Brain microvascular endothelial cell (primary cell): ENCODE data around the gene GRM5.

Experiments
- DNase-seq: peaks from one replicate; pipeline ENCODE4 v3.0.0-alpha.2; 2020
- H3K27ac ChIP-seq: fragments of 250-450 bp; sonication (Bioruptor Pico); 2 replicates; pipeline ENCODE4 v1.5.1; 2020; ENCODE audit warnings: mild to moderate bottlenecking, moderate library complexity
- H3K27me3 ChIP-seq: fragments of 250-450 bp; sonication (Bioruptor Pico); replicated peaks from 2 replicates; pipeline ENCODE4 v1.5.1; 2020; ENCODE audit warnings: mild to moderate bottlenecking
- H3K36me3 ChIP-seq: fragments of 250-450 bp; sonication (Bioruptor Pico); replicated peaks from 2 replicates; pipeline ENCODE4 v1.5.1; 2020; ENCODE audit warnings: mild to moderate bottlenecking
- H3K4me3 ChIP-seq: 2 replicates; pipeline ENCODE4 v1.5.1; 2011; ENCODE audit warnings: low read depth, mild to moderate bottlenecking, control low read depth, low read length, moderate library complexity
- CTCF ChIP-seq: IDR thresholded peaks from 2 replicates; pipeline ENCODE4 v1.5.1; 2011; ENCODE audit warnings: low read depth, mild to moderate bottlenecking, moderate library complexity, low read length, control low read depth, inconsistent platforms; ENCODE audit errors: missing control alignments
- in situ Hi-C: cut with HindIII; loops from 2 replicates; pipeline ENCODE4 v1.10.0; 2017; ENCODE audit warnings: low sequenced_read_pairs, low pct_ligation_motif_present

The GRM5 gene

DNA sequence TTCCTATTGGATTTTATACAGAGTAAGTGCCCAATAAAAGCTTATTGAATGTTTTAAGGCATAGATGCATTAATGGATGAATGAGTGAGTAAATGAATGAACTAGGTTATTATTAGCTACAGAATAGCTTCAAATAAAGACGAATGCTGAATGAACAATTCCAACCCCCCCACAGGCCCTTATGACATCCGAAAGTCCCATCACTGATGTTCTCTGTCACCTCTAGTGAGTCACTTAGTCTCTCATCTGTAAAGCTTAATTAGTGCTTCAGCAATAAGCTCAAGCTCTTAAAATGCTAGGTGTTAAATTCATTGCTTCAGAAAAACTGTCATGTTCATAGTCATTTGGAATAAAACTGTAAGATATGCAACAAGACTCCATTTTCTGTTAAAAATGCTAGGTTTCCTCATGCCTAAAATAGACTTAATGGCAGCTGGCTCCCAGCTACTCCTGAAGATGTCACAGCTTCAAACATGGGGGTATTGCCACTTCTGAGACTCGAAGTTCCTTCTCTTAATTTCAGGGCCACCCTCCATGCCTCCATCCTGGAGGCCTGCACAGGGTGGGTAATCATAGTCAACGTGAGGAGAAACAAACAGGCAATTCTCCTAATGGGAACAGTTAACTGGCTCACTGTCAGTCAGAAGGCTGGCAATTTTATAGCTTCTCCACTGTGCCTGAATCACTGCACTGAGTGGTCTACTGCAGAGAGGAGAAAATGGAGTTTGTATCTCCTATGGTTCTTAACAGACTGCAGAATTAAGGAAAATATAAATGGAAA is 373.3 kb downstream of the GRM5 start:
- no peak overlapping the region for H3K27ac ChIP-seq
- no peak for TF ChIP-seq CTCF
- DNase-seq, result no peak
- in situ Hi-C loops, result no loop called here
- no peaks in the 10 kb centered on the region for H3K36me3 ChIP-seq
- H3K4me3 ChIP-seq, result no peak overlapping the region
- H3K27me3 ChIP-seq, result no peaks in the 10 kb centered on the region

DNA sequence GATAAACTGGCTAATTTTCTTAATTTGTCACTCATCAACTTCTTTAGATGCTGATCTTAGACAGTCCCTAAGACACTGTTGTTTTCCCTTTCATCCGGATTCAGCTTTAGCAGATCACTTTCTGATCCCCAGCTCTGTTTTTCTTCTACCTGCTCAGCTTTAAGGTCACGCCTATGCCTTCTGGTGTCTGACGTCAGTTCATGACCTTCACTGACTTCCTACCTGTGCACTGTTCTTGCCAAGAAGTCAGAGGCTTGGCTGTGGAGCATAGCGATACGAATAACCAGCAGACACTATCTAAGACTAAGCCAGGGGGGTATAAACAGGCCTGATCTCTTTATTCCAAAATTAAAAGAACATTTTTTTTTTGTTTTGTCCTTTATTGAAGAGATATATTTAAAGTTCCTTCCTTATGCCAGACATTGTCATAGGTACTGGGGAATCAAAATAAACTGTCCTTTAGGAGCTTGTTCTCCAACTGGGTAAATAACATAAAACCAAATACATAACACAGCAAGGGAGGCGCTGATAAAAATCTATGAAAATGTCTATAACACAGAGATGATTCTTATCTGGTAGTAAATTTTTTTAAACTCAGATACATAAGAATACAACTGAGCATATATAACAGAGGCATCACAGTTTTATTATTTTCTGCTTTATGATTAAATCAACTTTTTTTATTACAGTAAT is 376.1 kb downstream of the GRM5 start:
- Histone ChIP-seq H3K27me3 (no peaks in the 10 kb centered on the region), H3K27ac (no peak overlapping the region), H3K36me3 (no peaks in the 10 kb centered on the region), H3K4me3 (no peak overlapping the region)
- no peak for TF ChIP-seq CTCF
- DNase-seq, result no peak
- in situ Hi-C loops, result no loop called here

DNA sequence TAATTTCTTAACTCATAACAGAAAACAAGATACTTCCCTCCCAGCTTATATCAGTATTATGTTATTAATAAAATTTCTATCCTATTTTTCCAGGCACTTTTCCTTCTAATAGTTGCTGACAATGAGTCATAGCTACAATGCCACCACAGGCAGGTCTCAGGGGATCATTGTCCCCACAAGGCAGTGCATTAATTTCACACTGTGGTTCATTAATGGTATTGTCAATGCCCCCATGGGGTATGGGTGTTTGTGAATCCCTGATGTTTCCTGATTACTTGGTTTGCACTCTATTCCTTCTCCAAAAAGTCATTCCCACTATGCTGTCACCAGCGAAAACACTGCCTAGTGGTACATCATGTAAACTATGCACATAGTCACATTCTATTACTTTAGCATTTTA is 382.8 kb downstream of the GRM5 start:
- TF ChIP-seq CTCF, result no peak
- Histone ChIP-seq H3K4me3 (no peak overlapping the region), H3K27me3 (no peaks in the 10 kb centered on the region), H3K36me3 (no peaks in the 10 kb centered on the region), H3K27ac (no peak overlapping the region)
- no peak for DNase-seq
- in situ Hi-C loops, result no loop called here

- Histone ChIP-seq H3K36me3 (no peaks in the 10 kb centered on the region), H3K27ac (no peak overlapping the region), H3K4me3 (no peak overlapping the region), H3K27me3 (no peaks in the 10 kb centered on the region)
- no peak for DNase-seq
- TF ChIP-seq CTCF, result no peak
- in situ Hi-C loops, result no loop called here
Measured at GRCh38 chr11:88680806-88681205, 385.0 kb downstream of the GRM5 start.

GRCh38 chr11:88666364-88666763 is 399.4 kb downstream of the GRM5 start:
- in situ Hi-C loops, result no loop called here
- Histone ChIP-seq H3K27me3 (no peaks in the 10 kb centered on the region), H3K4me3 (no peak overlapping the region), H3K36me3 (no peaks in the 10 kb centered on the region), H3K27ac (no peak overlapping the region)
- DNase-seq, result no peak
- TF ChIP-seq CTCF, result no peak
